HG02610 (cell line): ENCODE measurements around the gene TMEM72.

Source experiments
- ATAC-seq: cut with Tn5 transposase; IDR thresholded peaks from one replicate; pipeline ENCODE4 v1.9.1; 2021; ENCODE audit warnings: mild to moderate bottlenecking, moderate library complexity; ENCODE audit not compliant: unreplicated experiment

The TMEM72 gene

DNA sequence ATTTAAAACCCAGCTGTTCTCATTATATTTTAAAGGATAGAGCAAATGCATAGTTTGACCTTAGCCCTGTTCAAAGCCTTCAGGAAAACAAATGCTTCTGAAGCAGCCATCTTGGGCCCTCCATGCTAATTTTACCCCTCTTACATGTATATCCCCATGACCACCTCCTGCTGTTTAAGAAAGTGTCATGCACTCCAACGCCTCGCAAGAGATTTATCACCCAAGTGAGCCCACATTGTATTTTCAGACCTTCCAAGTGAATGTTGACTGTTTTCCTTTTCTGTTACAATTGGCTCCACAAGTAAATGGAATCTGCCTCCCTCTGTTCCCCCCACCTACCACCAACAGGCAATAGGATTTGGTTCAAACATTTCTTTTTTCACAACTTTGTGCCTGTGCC lies 5.3 kb downstream of the TMEM72 start:
- ATAC-seq = no peak

GRCh38 chr10:44917848-44918247 lies 6.7 kb downstream of the TMEM72 start:
- ATAC-seq = no peak

GRCh38 chr10:44920252-44920651 lies 9.1 kb downstream of the TMEM72 start:
- no peak for ATAC-seq

DNA sequence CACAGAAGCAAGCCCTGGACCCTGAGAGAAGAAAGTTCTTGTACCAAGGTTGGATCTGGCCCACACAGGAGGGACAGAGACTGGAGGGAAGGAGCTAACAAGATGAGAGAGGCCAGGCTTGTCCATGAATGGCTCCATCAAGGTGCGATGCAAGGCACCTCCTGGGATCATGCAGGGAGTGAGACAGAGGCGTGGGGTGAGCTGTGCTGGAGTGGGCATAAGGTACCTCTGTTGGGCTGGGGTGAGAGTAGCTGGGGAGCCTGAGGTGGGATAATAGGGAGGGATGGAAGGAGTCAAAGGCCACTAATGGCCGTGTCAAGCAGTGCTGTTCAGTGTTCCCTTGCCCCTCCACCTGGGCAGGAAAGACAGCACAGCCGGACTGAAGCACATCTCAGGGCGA lies 9.9 kb downstream of the TMEM72 start:
- ATAC-seq = no peak

DNA sequence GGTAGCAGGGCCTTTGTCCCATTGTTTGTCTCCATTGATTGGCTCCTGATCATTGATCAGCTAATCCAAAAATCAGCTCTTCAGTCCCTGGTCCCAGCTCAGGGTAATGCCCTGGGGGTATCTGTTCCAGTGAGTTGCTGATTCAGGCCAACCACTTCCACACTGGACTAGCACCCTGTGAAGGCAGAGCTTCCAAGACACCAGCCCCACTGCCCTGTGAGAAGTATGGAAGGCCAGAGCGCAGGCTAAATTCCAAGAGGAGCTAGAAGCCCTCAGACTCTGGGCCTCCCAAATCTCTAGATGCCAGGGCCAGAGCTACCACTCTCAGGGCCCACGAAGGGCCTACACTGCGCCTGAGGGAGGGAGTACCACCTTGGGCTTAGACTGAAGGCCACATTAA lies 10.4 kb downstream of the TMEM72 start:
- no peak for ATAC-seq

DNA sequence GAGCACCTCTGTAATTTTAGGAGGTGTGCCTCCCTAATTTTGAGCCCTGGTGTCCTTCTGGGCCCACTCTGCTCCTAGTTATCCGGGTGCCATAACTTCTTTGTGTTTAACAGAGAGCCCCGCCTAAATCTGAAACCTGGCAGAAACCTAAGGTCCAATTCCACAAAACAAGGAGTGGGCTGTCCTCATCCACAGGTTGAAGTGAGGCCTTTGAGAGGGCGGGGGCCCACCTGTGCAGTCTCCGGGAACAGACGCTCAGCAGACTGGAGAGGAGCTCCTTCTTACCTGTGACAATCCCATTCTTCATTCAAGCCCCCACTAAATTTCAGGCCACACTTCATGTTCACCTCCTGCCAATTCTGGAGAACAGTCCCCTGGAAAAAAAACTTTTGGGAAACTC lies 10.9 kb downstream of the TMEM72 start:
- no peak for ATAC-seq

DNA sequence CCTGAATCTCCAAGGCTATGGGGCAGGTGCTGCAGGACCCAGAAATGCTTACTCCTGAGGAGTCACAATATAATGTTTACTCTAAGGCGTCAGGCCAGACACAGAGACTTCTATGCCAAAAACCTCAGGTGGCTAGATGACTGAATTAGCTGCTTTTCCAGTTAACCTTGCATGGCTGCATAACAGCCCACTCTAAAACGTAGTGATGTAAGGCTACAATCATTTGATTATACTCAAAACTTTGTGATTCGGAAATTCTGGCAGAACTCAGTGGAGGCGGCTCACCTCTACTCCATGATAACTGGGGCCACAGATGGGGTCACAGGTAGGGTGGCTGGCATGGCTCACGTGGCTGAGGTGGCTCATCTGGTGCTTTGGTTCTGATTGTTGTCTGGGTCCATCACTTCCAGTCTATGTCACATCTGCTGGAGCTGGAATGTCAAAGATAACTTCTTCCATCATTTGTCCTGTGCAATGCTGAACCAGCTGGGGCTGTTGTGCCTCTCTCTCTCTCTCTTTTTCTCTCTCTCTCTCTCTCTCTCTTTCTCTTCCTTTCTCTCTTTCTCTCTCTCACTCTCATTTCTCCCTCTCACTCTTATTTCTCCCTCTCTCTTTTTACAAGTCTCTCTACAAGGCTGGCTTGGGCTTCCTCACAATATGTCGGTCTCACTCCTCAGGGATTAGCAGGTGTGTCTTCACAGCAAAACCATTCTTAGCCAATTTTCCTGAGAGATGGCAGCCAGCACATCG lies 11.8 kb downstream of the TMEM72 start:
- ATAC-seq = no peak

DNA sequence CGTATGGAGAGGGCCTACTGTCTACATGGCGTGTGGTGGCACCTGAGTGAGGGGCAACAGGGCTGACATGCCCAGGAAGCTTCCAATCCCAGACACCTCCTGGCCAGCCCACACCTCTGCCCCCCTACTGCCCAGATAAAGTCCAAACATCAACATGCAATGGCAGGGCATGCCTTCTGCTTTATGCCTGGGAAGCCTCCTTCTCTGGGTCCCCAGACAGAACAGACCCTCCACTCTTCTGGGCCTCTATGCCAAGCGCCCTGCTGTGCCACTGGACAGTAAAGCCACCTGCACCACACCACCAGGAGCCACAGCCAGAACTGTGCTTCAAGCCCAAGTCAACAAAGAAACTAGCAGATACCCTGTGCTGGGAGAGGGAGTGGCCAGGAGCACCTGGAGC lies 12.5 kb downstream of the TMEM72 start:
- no peak for ATAC-seq

DNA sequence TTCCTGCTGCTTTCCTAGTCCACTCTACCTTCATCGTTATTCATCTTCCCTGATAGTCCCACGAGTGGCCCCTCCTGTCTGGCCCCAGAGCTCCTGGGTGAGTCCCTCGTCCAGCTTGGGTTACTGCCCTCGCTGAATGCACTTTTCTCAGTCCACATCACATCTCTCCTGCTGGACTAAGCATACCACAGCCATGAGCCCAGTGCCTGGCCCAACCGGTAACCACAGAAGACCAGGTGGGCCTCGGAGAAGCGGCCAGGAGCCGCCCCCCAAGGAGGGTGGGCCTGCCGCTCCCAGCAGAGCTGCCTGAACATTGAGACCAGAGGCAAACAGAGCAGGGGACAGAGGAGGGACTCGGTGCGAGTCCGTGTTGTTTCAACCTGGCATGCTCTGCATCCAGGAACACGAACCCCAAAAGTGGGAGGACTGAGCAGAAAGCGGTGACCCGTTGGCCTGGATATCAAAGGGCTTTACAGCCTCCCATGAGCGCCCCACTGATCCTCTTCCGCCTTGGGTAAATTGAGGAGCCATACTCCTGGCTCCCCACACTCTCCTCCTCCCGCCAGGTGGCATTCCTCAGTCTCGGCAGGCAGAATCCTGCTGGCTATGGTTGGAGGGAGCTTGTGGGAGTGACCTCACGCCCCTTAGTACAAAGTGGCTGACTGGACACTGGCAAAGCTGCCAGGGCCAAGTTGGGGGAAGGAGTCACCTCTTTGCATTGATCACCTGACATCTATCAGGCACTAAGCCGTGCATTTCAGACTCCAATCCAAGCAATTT lies 13.3 kb downstream of the TMEM72 start:
- no peak for ATAC-seq

GRCh38 chr10:44925224-44925623 lies 14.1 kb downstream of the TMEM72 start:
- no peak for ATAC-seq

DNA sequence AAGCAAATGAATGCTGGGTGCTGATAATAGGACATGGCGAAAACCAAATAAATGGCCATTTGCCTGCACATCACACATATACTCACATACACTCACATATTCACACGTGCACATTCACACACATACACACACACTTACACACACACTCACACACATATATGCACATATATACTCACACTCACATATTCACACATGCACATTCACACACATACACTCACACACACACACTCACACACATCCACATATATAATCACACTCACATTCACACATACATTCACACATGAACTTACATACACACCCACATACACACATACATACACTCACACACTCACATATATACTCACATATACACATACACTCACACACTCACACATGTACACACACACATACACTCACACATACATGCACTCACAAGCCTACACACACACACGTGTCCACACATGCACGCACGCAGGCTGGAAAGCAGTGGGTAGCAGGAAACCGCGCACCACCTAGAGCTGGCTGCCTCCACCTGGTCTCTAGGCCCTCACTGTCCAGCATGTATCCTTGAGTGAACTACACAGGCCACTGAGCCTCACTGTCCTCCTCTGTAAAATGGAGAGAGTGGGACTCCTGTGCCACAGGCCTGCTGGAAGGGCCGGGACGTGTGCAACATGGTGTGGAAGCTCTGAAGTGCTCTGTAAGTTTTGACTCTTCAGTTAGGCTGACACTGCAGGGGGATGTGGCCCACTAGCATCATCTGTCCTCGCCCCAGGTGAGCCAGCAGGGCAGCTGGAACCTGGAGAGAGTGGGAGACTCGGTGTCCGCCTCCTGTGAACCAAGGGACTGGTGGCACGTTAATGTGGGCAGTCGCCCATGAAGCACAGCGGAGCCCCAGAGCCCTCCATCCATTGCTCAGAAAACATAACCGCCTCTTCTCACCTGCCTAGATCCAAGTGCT lies 14.9 kb downstream of the TMEM72 start:
- no peak for ATAC-seq

DNA sequence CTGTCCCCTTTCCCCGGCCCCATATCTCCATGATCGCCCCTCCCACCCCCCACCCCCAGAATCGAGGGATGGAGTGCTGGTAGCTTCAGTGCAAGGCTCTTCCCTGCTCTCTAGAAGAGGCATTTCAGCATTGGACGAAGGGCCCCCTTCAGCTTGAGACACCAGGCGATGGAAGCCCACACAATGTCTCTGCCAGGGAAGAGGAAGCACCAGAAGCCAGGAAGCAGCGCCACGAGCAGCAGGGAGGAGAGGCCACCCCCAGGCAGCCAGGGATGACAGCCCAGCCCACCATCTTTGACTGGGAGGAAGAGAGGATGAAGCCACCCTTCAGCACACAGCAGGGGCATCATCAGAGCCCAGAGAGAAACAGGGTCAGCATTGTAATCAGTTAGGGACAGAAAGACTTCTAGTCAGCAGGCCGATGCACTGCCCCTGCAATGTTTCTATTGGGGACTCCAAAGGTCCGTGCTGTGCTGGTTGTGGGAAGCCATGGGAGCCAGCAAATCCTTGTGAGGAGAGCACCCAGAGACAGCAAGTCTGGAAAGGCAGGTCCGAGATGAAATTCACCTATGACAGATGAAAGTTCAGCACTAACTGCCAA lies 15.7 kb downstream of the TMEM72 start:
- no peak for ATAC-seq

DNA sequence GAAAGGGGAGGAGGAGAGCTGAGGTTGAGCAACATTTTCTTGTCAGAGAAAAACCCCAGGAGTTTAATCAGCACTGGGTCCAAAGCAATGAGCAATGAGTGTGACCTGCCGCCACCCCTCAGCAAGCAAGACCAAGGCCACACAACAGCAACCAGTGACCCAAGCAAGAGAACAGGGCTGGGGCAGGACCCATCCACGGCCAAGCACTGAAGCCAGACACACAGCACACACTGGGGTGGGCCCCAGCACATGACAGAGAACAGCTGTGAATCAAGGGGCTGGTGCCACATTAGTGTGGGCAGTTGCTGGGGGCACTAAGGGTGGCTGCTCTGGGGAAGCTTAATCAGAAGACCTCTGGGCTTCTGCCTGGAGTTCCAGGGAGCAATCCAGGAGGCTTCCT lies 16.2 kb downstream of the TMEM72 start:
- no peak for ATAC-seq

DNA sequence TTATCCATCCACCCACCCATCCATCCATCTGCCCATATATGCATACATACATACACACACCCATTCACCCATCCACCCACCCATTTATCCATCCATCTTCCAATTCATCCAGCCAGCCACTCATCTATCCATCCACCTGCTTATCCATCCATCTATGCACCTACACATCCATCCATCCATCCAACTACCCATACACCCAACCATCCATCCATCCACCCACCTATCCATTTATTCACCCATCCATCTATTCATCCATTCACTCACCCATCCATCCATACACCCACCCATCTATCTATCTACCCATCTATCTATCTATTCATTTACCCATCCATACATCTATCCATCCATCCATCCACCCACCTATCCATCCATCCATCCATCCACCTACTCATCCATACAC lies 17.3 kb downstream of the TMEM72 start:
- ATAC-seq = no peak

DNA sequence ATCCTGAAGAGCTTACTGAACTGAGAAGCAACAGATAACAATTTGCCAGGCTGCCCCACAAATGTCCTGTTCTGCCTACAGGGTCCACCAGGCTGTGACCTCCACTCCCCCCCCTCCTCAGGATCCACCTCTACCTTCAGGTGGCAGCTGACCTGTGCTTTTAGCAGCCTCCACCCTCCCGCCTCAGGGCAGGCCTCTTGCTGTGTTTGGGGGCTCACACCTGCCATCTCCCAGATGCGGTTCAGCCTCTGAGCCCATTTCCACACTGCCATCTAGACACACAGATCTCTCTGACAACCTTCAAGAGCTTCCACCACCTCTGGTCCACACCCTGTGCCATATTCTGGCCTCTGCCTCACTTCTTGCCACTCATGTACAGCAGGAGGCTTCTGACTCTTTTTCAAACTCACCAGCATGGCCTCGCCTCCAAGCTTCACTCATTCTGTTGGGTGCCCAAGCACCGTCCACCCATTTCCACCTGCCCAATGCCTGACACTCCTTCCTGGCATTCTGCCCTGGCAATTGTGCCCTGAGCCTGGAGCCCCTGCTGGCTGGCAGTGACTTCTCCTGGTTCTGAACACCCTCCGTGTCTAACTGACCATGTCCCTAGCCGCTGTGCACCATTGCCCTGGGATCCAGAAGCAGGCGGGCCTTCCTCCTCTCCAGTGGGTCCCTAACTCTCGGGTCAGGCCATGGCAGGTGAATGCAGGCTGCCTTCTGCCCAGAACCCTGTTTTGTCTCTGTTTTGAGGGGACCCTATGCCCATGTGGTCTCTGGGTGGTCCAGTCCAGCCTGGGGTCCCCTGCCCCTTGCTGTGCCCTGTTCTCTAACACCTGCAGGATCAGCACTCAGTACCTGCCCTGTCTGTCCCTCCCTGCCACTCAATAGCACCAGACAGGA lies 18.5 kb downstream of the TMEM72 start:
- ATAC-seq = no peak

GRCh38 chr10:44930904-44931620 lies 19.9 kb downstream of the TMEM72 start:
- no peak for ATAC-seq

DNA sequence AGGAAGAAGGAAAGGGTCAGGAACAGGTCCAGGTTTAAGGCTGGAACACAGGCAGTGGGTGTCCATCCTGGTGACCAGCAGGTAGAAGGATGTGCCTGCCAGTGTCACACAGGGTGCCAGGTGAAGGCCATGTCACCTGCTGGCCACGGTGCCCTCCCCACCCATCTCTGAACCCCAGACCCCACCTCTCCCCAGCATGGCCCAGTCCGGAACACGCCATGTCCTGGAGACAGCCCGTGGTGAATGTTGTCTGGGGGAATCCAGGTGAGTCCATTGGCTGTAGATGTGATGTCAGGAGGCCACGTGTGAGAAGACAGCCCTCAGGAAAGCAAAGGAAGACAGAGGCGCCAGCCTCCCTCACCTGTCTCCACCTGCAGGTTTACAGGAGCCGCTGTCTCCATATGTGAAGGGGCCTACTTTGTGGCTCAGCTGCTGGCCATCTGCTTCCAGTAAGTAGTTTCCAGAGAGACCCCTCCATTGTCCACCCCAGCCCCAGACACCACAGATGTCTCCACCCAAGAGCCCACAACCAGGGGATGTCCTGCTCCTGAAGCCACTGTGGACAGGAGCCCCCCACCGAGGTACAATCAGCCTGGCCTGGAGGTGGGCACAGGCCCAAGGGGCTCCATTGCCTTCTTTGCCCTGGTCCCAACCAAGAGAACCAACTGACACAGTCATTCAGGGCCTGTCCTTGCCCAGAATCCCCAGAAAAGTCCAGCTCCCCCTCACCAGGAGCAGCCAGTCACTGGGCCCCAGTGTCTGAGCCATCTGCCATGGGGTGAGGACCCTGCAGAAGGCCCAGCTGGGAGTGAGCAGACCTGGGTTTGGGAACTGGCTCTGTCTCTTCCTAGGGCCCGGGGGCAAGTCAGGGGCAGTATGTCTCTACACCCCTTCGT lies 20.7 kb downstream of the TMEM72 start:
- ATAC-seq = no peak
